ENCODE data around the gene FAM171A1. TPM values are rescaled to one million over a fixed set of nuclear protein-coding genes. Genes with fewer than 3 reads are reported as not detected.
"Not testable (repeated sequence)": the region's sequence is repeated elsewhere in the genome, so short reads cannot be mapped to it uniquely, and the experiment has no call there.

Gene FAM171A1
- total and polyA plus RNA-seq, 12 donors: 3.5 to 14.1 (median 5.7) TPM

DNA sequence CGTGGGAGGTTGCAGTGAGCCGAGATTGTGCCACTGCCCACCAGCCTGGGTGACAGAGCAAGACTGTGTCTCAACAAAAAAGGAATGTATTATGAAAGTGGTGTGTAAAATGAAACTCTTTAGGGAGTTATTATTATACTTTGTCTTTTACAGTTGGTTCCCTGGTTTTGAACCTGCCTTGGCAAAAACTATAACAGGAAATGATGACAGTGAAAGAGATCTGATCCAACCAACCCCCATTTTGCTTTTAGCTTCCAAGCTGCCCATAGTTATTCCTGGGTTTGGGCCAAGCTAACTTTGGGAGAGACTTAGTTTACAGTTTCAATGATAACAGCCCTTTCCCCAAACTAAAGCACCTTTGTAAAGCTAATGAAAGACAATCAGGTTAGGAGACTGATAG lies 168.4 kb downstream of the FAM171A1 start:
- WGBS, 4 donors: 89 to 100% (median 92%) methylated on average over 2 of the region's 2 CpGs
- H3K4me1 ChIP-seq (replicated peaks in 1 of 2): no peaks in the 10 kb centered on the region
- no peak overlapping the region for H3K27ac ChIP-seq
- no peak overlapping the region for H3K4me3 ChIP-seq
- no peaks in the 10 kb centered on the region for H3K27me3 ChIP-seq
- no peaks in the 10 kb centered on the region for H3K9me3 ChIP-seq (replicated peaks in 1 of 3)
- TF ChIP-seq CTCF (IDR thresholded peaks at IDR 0.05) (no peak), POLR2A (IDR thresholded peaks at IDR 0.05) (no peak)
- H3K36me3 ChIP-seq (replicated peaks in 1 of 2): no peaks in the 10 kb centered on the region
- intact Hi-C loops (cut with DNase I): no loop called here
- DNase-seq: no peak

- H3K27me3 ChIP-seq; DNase-seq; H3K27ac ChIP-seq; H3K36me3 ChIP-seq (replicated peaks in 1 of 2); H3K4me3 ChIP-seq; H3K4me1 ChIP-seq (replicated peaks in 1 of 2); H3K9me3 ChIP-seq (replicated peaks in 1 of 3); intact Hi-C loops (cut with DNase I): not testable (repeated sequence)
- WGBS, 4 donors: 85 to 94% (median 92%) methylated on average over 8 of the region's 8 CpGs
Measured at GRCh38 chr10:15202301-15202621, 168.8 kb downstream of the FAM171A1 start.

- H3K27ac ChIP-seq: no peak overlapping the region
- H3K9me3 ChIP-seq (replicated peaks in 1 of 3): no peaks in the 10 kb centered on the region
- no peaks in the 10 kb centered on the region for H3K27me3 ChIP-seq
- no peaks in the 10 kb centered on the region for H3K36me3 ChIP-seq (replicated peaks in 1 of 2)
- intact Hi-C loops (cut with DNase I): no loop called here
- 48 to 63% (median 55%) methylated on average over 6 of the region's 6 CpGs for WGBS, 4 donors
- H3K4me3 ChIP-seq: no peak overlapping the region
- no peaks in the 10 kb centered on the region for H3K4me1 ChIP-seq (replicated peaks in 1 of 2)
- no peak for TF ChIP-seq CTCF (IDR thresholded peaks at IDR 0.05)
- TF ChIP-seq POLR2A (IDR thresholded peaks at IDR 0.05): no peak
- no peak for DNase-seq
Measured at GRCh38 chr10:15201589-15202300, 169.3 kb downstream of the FAM171A1 start.

GRCh38 chr10:15200626-15201025 lies 170.5 kb downstream of the FAM171A1 start:
- 7 to 27% (median 23%) methylated on average over 2 of the region's 2 CpGs for WGBS, 4 donors
- no peak for TF ChIP-seq CTCF (IDR thresholded peaks at IDR 0.05)
- TF ChIP-seq POLR2A (IDR thresholded peaks at IDR 0.05): no peak
- Histone ChIP-seq H3K4me1 (replicated peaks in 1 of 2) (no peaks in the 10 kb centered on the region), H3K36me3 (replicated peaks in 1 of 2) (no peaks in the 10 kb centered on the region), H3K4me3 (no peak overlapping the region), H3K27me3 (no peaks in the 10 kb centered on the region), H3K27ac (no peak overlapping the region), H3K9me3 (replicated peaks in 1 of 3) (no peaks in the 10 kb centered on the region)
- intact Hi-C loops (cut with DNase I): no loop called here
- no peak for DNase-seq

DNA sequence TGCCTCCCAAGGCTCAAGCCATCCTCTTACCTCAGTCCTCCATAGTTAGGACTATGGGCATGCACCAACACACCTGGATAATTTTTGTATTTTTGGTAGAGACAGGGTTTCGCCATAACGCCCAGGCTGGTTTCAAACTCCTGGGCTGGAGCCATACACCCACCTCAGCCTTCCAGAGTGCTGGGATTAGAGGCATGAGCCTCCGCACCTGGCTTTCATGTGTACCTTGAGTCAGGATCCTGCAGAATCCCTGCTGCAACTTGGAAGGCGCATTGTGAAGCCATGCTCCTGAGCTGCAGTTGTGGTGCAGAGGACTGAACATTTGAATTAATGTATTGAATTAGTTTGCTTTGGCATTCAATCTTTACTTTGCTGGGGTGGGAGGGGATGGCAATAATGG lies 173.2 kb downstream of the FAM171A1 start:
- H3K9me3 ChIP-seq (replicated peaks in 1 of 3): no peaks in the 10 kb centered on the region
- H3K27ac ChIP-seq: no peak overlapping the region
- no peak overlapping the region for H3K4me3 ChIP-seq
- H3K27me3 ChIP-seq: no peaks in the 10 kb centered on the region
- no peaks in the 10 kb centered on the region for H3K36me3 ChIP-seq (replicated peaks in 1 of 2)
- no peaks in the 10 kb centered on the region for H3K4me1 ChIP-seq (replicated peaks in 1 of 2)
- 83 to 96% (median 94%) methylated on average over 2 to 4 of the region's 4 CpGs for WGBS, 4 donors
- no peak for TF ChIP-seq POLR2A (IDR thresholded peaks at IDR 0.05)
- no peak for TF ChIP-seq CTCF (IDR thresholded peaks at IDR 0.05)
- intact Hi-C loops (cut with DNase I): no loop called here
- DNase-seq: no peak
